Measurements from ENCODE around the gene MLLT6. TPM values are rescaled to one million over a fixed set of nuclear protein-coding genes. Genes with fewer than 3 reads are reported as not detected.
A peak's percentile ranks its signal among the peaks of the same experiment; 100 is the strongest.

The MLLT6 gene
- total RNA-seq, 4 donors from 2014 or later: 30.6 to 79.7 (median 35.1) TPM

- Histone ChIP-seq H3K9me3 (no peaks in the 10 kb centered on the region), H3K27me3 (no peaks in the 10 kb centered on the region), H3K4me1 (peaks cover 18 to 51% (median 24%) of the 10 kb centered on the region in 3 donors), H3K27ac (no peak overlapping the region), H3K36me3 (peaks cover 0 to 56% (median 15%) of the 10 kb centered on the region in 3 donors), H3K4me3 (no peak overlapping the region)
- DNase-seq: no peak
- no peak for TF ChIP-seq CTCF (IDR thresholded peaks at IDR 0.05)
- no peak for TF ChIP-seq POLR2A (IDR thresholded peaks at IDR 0.05)
- WGBS, 2 donors: 60 to 78% methylated on average over 2 to 5 of the region's 14 CpGs
- intact Hi-C loops (cut with DNase I): no loop called here
Measured at GRCh38 chr17:38739305-38739704, 34.2 kb downstream of the MLLT6 start.

GRCh38 chr17:38740044-38740443 is 35.0 kb downstream of the MLLT6 start:
- intact Hi-C loops (cut with DNase I): no loop called here
- no peak for DNase-seq
- TF ChIP-seq CTCF (IDR thresholded peaks at IDR 0.05) (no peak), POLR2A (IDR thresholded peaks at IDR 0.05) (no peak)
- peaks cover 17 to 45% (median 24%) of the 10 kb centered on the region in 3 donors for H3K4me1 ChIP-seq
- H3K9me3 ChIP-seq: no peaks in the 10 kb centered on the region
- H3K27me3 ChIP-seq: no peaks in the 10 kb centered on the region
- no peak overlapping the region for H3K27ac ChIP-seq
- WGBS, 2 donors: 90% methylated on average over 2 of the region's 19 CpGs; no CpG with 5 or more reads in 1 of the 2 donors
- H3K36me3 ChIP-seq: peaks cover 0 to 53% (median 12%) of the 10 kb centered on the region in 3 donors
- no peak overlapping the region for H3K4me3 ChIP-seq

GRCh38 chr17:38740806-38741205 is 35.7 kb downstream of the MLLT6 start:
- Histone ChIP-seq H3K4me3 (no peak overlapping the region), H3K4me1 (peaks cover 14 to 45% (median 26%) of the 10 kb centered on the region in 3 donors), H3K27me3 (no peaks in the 10 kb centered on the region), H3K27ac (peak overlapping the region in 3 of 4 donors; percentile 21 to 82 (median 77)), H3K9me3 (no peaks in the 10 kb centered on the region), H3K36me3 (peaks cover 0 to 45% (median 12%) of the 10 kb centered on the region in 3 donors)
- no peak for DNase-seq
- intact Hi-C loops (cut with DNase I): no loop called here
- TF ChIP-seq CTCF (IDR thresholded peaks at IDR 0.05) (no peak), POLR2A (IDR thresholded peaks at IDR 0.05) (no peak)
- 73 to 92% methylated on average over 4 of the region's 4 CpGs for WGBS, 2 donors

- Histone ChIP-seq H3K9me3 (no peaks in the 10 kb centered on the region), H3K27me3 (no peaks in the 10 kb centered on the region), H3K4me1 (peaks cover 15 to 52% (median 33%) of the 10 kb centered on the region in 3 donors), H3K36me3 (peaks cover 0 to 38% (median 12%) of the 10 kb centered on the region in 3 donors), H3K4me3 (no peak overlapping the region), H3K27ac (peak overlapping the region; percentile 35 to 82 (median 78))
- TF ChIP-seq POLR2A (IDR thresholded peaks at IDR 0.05): no peak
- no peak for TF ChIP-seq CTCF (IDR thresholded peaks at IDR 0.05)
- DNase-seq: no peak
- intact Hi-C loops (cut with DNase I): no loop called here
- WGBS, 2 donors: 61 to 62% methylated on average over 3 of the region's 5 CpGs
Measured at GRCh38 chr17:38741461-38741860, 36.4 kb downstream of the MLLT6 start.

GRCh38 chr17:38741921-38742410 is 36.9 kb downstream of the MLLT6 start:
- WGBS, 2 donors: 0 to 10% methylated on average over 2 to 3 of the region's 7 CpGs
- Histone ChIP-seq H3K9me3 (no peaks in the 10 kb centered on the region), H3K36me3 (peaks cover 0 to 33% (median 12%) of the 10 kb centered on the region in 3 donors), H3K4me3 (peak overlapping the region in 1 of 4 donors; percentile 2), H3K27ac (peak overlapping the region; percentile 35 to 82 (median 78)), H3K27me3 (no peaks in the 10 kb centered on the region), H3K4me1 (peaks cover 20 to 57% (median 38%) of the 10 kb centered on the region in 3 donors)
- intact Hi-C loops (cut with DNase I): no loop called here
- DNase-seq: no peak
- TF ChIP-seq CTCF (IDR thresholded peaks at IDR 0.05) (no peak), POLR2A (IDR thresholded peaks at IDR 0.05) (no peak)
